Stimulated activated CD4-positive, alpha-beta T cell treated with anti-CD3 and anti-CD28 coated beads, Interleukin-15, amount 100 ng/mL, for 48 hours (primary cell): ENCODE data around the gene TACR2.
"Not testable (repeated sequence)": the region's sequence is repeated elsewhere in the genome, so short reads cannot be mapped to it uniquely, and the experiment has no call there.

Experiments used
- DNase-seq, 2 donors: peaks; one replicate each; pipeline ENCODE4 v3.0.0-alpha.2; 2020; ENCODE audit warnings: low read depth in 2 of 2

TACR2 gene

DNA sequence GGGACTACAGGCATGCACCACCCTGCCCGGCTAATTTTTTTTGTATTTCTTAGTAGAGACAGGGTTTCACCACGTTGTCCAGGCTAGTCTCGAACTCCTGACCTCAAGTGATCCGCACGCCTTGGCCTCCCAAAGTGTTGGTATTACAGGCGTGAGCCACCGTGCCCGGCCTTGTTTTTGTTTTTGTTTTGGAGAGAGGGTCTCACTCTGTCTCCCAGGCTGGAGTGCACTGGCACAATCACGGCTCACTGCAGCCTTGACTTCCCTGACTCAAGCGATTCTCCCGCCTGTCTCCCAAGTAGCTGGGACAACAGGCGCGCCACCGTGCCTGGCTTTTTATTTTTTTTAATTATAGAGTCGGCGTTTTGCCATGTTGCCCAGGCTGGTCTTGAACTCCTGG, 33.7 kb upstream of the TACR2 start:
- not testable (repeated sequence) for DNase-seq

DNA sequence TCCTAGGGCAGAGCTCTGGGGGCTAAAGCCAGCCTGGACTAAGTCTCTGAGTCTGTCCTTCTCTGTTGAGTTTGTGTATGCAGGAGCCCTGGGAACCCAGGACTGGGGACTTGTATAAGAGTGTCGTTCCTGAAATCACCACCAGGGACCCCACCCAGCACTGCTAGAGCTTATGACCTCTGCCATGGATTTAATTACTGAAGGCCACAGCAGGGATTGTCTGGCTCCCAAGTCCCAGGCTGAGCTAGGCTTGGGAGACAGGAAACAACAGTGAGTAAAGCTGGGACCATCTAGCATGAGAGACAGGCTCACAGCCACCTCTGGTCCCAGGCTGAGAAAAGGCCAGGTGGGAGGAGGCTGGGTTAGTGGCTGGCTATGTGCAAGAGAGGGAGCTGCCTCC, 33.1 kb upstream of the TACR2 start:
- DNase-seq, result peak; percentile 31 to 46

DNA sequence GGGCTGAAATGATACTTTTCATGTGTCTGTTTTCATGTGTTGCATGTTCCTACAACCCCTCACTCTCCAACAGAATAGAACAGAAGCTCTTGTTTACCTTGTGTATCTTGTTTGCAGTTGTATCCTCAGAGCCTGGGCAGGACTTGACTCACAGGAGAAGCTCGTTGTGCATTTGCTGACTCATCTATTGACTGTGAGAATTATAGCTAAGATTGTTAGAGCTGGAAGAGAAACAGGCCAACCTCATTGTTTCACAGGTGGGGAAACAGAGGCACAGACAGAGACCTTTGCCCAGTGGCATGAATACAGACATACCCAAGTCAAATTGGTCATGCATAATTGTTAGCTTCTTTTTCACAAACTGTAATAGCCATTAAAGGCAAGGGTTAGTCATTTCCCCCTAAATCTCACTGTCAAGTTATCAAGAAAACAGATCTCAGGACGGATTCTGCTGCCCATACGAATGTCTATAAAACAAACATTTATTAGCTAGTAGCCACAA, 30.0 kb upstream of the TACR2 start:
- DNase-seq, result no peak

DNA sequence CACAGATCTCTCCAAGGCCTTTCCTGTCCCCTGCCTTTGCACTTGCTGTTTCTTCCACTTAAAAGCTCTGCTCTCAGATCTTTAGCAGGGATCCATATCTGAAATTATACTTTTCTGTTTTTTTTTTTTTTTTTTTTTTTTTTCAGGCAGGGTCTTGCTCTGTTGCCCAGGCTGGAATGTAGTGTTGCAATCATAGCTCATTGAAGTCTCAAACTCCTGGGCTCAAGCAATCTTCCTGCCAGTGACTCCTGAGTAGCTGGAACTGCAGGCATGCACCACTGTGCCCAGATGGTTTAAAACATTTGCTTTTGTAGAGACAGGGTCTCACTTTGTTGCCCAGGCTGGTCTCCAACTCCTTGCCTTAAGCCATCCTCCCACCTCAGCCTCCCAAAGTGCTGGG, 29.5 kb upstream of the TACR2 start:
- no peak for DNase-seq

DNA sequence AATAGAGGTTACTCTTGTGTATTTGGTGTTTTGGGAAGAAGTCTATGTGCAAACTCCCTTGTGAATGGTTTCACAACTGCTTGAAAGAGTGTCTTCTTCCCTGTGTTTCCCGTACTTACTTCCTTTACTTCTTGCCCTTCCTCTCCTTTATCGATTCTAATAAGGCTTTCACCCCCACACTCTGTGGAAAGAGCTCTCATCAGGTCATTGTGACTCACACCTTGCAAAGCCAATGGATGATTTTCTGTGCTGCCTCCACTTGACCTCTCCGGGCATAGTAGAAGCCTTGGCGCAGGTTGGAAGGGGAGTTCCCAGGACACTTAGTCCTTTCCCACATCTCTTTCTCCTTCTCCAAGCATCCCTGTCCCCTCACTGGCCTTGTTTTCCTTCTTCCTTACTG, 28.3 kb upstream of the TACR2 start:
- DNase-seq, result no peak

DNA sequence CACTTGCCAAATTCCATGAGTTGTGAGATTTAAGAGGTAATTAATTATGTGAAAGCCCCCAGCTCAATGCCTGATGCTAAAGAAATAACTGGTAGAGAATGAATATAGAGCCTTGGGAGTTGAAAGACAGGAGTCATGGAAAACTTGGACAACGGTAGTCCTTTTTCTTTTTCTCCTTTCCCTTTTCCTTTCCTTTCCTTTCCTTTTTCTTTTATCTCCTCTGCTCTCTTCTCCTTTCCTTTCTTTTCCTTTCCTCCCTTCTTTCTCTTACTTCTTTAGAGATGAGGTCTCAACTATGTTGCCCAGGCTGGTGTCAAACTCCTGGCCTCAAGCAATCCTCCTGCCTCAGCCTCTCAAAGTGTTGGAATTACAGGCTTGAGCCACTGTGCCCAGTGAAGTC, 26.6 kb upstream of the TACR2 start:
- no peak for DNase-seq

DNA sequence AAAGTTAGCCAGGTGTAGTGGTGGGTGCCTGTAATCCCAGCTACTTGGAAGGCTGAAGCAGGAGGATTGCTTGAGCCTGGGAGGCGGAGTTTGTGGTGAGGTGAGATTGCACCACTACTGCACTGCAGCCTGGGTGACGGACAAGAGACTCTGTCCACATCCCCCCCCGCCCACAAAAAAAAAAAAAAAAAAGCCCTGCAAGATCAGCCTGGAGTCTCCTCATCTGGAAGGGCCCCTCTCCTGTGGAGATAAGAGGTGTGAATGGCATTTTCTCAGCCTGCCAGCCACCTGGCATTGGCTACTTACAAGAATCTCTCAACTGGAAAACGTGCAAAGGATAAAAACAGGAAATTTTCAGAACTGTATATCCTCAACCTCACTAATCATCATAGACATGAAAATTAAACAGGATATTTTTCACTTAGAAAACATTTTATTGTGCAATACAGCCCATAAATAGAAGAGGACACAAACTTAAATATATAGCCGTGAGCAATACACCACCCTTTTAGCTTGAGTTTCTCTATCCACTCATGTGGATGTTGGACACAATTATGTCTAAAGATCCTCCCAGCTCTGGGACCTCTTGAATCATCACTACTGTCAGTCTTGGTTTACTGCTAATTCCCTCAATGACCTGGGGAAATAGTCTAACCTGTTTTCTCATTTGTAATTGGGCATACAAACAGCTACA, 23.2 kb upstream of the TACR2 start:
- DNase-seq, result no peak

DNA sequence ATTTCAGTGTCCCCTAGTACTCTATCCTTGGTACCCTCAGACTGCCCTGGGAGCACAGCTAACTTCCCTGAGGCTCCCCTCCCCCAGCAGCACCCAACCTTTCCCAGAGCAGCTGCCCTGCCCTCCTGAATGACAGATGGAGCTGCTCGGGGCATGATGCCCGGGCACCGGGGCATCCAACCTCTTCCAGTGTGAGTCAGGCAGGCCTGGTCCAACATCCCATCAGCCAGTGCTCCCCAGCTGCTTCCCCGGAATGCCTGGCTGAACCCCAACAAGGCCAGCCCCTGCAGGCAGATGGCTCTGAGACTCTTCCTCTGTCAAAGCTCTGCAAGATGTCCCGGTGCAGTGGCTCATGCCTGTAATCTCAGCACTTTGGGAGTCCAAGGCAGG, 22.6 kb upstream of the TACR2 start:
- DNase-seq, result no peak

DNA sequence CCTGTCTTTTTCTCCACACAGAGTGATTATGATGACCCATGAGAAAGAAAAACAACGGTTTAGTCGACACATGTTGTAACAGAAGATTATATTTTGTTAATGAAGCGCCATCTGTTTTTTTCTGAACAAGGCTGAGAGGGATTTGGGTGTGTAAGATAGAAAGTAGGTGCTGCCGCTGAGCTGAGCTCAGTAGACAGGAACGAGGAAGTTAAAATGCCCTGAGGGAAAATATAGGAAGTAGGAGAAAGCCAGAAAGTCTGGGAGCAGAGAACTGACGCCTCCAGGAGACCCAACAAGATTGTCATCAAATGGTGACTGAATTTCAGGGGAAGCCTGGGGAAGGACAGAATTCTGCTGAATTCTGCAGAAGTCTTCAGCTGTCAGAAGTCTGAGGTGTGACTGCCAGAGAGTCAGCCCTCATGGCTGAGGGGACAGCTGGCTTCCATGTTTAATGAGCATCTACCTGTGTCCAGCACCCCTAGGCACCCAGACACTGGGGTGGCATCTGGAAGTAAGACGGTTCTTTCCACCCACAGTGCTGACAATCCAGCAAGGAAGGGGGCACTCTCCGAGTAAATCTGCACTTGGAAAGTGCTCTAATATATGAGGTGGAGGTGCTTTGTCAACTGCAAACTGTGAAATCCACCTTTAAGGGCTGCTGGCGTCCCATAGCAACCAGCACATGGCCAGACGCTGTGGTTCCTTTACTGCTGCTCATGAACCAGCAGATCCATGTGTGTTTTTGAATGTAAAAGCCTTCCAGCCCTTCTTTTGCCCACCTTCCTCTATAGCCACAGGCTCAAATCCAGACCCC, 22.0 kb upstream of the TACR2 start:
- DNase-seq, result no peak

DNA sequence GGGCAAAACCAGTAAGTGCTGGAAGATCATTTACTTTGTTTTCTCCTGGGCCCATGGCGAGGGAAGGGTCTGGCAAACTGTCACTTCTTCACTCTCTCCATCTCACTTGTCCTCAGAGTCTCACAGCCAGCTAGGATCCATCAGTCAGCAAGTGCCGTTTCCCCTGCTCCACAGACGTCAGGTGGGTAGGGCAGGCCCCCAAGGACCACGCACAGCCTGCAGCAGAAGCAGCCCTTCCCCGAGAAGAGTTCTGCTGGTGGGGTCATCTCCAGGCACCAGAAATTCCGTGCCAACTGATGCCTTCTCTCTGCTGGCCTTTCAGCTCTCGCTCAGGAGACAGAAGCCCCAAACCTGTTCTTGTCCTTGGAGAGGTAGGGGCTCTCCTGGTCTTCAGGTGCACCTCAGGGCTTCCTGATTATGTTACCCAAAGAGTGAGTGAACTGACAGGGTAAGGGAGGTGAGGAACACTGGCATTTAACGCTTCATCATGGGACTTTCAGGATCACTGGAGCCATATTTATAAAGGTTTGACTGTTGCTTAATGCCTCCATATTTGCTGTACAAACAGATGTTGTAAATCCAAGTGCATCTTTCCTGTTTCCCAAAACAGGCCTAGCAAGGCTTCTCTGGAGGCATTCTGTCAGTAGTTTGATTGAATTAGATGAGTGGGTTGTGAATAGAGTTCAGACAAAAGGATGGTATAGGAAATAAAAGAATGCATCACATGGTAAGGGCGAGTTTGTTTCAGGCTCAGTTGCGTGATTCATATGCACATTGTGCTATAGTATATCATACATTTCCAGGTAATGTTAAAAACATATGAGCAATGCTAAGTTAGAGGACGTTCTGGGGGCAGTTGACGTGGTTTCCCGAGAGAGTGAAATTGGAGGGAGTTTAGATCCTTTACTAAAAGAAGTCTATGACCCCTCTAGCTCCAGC, 20.9 kb upstream of the TACR2 start:
- DNase-seq, result no peak

DNA sequence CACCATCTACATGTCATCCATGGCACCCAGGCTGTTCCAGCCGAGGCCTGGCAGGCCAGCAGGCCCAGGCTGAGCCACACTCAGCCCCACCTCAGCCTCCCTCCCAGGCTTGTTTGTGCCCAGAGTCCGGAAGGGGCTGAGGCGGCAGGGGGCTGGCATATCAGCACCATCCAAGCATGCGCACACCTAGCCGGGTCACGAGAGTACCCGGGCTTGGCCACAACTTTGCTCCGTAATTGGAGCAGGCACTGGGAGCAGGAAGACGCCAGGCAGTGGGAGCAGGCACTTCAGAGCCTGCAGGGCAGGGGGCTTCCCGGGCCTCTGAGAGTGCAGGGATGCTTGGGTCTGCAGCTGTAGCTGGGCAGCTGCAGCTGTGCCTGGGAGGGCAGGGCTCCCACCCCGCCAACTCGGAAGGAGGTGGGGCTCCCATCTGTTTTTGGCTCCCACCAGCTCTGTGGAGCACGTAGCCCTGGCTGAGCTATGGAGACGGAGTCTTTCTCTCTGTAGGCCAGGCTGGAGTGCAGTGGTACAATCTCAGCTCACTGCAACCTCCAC, 19.3 kb upstream of the TACR2 start:
- no peak for DNase-seq

DNA sequence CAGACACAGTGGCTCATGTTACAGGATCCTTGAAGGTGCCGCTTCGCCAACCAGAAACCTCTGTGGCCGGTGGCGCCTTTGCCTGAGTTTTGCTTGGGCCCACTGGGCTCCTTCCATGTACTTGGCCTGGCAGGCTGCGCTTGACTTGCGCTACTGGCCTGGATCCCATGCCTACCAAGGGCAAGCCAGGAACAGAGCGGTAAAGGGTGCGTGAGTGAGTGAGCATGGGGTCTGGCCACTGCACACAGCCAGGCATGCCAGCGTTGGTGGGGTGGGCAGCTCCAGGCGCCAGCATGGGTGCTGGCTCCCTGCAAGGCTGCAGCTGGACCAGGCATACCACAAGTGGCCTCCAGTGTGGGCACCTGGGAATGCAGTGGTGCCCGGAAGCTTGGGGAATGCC, 18.2 kb upstream of the TACR2 start:
- DNase-seq, result no peak

DNA sequence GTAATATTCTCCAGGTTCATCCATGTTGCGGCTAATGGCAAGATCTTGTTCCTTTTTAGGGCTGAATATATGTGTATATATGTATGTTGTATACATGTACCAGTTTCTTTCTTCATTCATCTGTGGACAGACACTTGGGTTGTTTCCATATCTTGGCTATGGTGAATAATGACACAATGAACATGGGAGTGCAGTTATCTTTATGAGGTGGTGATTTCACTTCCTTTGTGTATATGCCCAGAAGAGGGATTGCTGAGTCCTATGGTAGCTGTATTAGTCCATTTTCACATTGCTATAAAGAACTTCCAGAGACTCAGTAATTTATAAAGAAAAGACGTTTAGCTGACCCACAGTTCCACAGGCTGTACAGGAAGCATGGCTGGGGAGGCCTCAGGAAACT, 17.5 kb upstream of the TACR2 start:
- no peak for DNase-seq

DNA sequence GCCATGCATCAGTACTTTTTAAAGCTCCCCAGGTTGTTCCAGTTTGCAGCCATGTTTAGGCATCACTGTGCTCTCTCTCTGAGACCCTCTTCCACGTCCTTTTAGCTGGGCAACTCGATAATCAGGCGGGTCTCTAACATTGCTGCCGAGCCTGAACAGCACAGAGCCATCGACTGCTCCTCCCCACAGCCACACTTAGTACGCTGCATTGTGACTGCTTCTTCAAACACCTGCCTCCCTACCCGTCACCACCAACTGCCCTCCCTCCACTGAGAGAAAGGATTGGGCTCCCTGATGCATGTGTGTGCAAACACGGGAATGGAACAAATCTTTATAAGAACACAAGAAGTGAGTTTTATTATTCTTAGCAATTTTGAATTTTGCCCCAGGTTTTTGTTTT, 11.4 kb upstream of the TACR2 start:
- no peak for DNase-seq

DNA sequence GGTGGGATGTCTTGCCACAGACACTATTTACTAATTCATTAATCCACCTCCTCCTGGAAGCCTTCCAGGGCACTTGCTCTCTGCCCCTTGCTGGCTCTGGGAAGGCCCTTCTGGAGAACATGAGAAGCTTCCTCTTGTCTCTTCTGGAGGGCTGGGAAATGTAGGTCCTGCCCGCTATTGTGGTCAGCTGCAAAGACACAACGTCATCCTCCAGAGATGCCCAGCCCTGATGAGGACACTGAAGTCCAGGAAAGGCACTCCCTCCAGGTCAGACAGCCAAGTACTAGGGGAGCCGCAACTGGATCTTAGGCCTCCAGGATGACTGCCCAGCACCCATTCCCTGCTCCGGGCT, 9.6 kb upstream of the TACR2 start:
- no peak for DNase-seq

DNA sequence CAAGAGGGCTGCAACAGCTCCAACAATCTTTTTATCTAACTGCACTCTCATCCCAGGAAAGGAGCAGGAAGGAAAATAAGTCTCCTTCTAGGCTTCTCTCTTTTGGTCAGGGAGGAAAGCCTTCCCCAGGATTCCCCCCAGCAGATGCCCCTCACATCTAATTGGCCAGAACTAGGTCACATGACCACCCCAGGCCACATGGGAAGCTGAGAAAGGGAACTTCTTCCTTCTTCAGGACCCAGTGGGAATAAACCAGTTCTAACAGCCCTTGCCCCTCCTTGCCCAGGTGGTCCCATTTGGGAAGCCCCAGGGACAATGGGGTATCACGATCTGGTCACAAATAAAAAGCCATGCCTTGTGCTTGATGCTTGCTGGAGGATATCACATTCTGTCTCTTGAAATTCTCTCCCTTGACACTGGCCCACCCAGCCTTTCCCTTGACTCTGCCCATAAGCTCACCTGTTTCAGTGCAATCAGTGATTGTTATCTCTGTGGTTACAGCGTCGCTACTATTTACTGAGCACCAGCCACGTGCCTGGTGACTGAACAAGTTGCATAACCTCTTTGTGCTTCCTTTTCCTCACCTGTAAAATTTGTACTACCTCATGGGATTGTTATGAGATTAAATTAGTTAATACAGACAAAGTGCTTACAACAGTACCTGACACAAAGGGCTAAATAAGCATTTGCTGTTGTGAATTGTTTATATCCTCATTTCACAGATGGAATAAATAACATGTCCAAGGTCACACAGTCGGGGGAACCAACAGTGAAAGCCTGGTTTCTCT, 9.0 kb upstream of the TACR2 start:
- no peak for DNase-seq

DNA sequence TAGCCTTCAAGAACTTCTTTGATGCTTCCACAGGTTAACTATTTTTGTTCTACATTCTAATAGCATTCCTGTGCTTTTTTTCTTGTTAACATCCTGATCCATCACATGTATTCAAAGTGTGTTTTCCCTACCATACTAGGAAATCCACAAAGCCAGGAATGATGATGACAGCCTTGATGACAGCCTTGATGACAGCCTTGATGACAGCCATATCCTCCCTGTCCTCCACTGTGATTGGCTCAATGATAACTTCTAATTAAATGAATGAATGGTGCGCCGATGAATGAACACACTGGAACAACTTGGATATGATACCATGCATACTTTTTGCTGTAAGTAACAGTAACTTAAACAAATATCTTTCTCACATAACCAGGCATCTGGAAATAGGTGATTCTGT, 8.3 kb upstream of the TACR2 start:
- no peak for DNase-seq

DNA sequence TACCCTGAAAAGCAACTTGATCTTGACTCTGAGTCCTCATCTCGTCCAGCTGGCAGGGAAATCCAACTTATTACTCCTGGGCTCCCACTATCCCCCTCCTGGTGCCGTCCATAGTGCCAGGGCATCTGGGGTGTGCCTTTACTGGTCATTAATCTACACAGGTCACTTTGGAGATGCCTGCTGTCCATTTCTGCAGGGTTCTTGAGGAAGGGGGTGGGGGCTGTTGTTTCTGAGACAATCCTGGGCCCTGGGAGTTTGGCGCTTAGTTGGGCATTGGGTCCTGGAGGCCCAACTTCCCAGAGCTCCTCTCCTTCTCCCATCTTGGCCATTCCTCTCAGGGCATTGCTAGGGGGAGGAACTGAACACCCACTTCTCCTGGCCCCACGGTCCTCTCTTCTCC, 6.0 kb upstream of the TACR2 start:
- DNase-seq, result no peak

DNA sequence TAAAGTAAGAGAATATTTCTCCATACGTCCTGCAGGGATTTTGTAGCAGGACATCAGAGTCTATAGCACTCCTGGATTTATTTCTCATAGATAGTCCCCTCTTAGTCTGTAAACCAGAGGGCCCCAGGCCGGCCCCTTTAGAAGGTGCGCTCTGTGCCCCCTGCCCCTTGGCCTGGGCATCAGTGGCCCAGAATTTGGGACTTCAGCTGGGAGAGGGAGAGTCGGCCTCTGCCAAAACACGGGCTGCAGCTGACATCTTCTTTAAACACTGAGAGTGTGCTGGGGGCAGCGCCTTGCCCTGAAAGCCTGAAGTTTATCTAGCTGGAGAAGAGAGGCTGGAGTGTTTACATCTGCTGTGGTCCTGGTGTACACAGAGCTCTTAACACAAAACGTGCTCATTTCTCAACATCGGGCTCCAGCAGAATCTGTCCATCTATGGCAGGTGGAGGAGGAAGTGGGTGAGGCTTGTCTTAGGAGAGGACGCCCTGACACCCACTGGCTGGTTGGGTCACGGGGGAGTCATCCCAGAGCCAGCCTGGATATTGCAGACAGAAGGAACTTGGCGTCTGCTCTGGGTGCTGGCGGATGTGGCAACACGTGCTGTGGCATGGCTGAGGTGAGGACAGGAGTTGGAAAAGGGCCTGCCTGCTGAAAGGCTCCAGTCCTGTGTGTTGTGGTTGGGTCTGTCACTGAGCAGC, 5.0 kb upstream of the TACR2 start:
- no peak for DNase-seq

DNA sequence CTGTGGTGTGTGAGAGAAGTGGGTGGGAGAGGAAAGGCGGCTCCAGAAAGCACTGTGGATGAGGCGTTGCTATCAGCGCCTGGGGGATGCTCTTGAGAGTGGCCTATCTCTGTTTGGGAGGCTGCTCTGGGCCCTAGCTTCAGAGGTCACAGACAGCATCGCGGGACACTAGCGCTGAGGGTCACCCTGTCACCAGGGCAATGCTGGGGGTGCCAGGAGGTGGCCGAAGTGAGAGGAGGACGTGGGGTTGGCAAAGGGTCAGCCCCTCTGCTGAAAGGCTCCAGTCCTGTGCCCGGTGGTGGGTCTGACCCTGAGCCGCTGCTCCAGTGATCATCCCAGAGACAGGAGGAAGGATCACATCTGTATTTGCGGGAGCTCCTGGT, 3.0 kb upstream of the TACR2 start:
- DNase-seq, result no peak
